A549 (cell line): ENCODE data around the gene SEMA3E. TPM values are rescaled to one million over a fixed set of nuclear protein-coding genes. Genes with fewer than 3 reads are reported as not detected.

ENCODE experiments used
- ATAC-seq, 2 experiments: fragments of 200-7000 bp in 1 of 2; fragments of >200 bp in 1 of 2; cut with Nextera tagmentation in 1 of 2; cut with Tn5 transposase in 1 of 2; 3 replicates each; pipeline versions ENCODE4 v1.8.0 to v1.9.1; 2018 to 2020; ENCODE audit warnings: mild to moderate bottlenecking in 1 of 2, moderate library complexity in 1 of 2
- CTCF ChIA-PET: fragments of 300-600 bp; sonication (Branson Sonifier 250); formaldehyde crosslinking; extraction: SDS; loops from one replicate; lab custom pipeline; 2021; ENCODE audit warnings: antibody characterized with exemption, inconsistent platforms; lab: Yijun Ruan, JAX
- POLR2A ChIA-PET: fragments of 350-600 bp; formaldehyde crosslinking; extraction: SDS; loops from one replicate; lab custom pipeline; 2021; ENCODE audit warnings: antibody characterized with exemption, inconsistent platforms; lab: Yijun Ruan, JAX
- DNase-seq, 2 experiments: peaks; one replicate each; pipeline versions ENCODE4 v3.0.0 to v3.0.0-alpha.2; 2011 to 2016; ENCODE audit warnings: low read depth in 1 of 2, low spot score in 1 of 2
- FAIRE-seq: peaks from 2 replicates; lab custom pipeline; 2011; peaks lifted over from hg19 to GRCh38; lab: Jason Lieb, UNC
- H3K27ac ChIP-seq, 2 experiments: fragments of >200 bp; sonication (Bioruptor Twin); formaldehyde crosslinking; 3 replicates each; pipeline ENCODE4 v1.5.1; 2016 to 2017
- H3K4me1 ChIP-seq: fragments of >200 bp; sonication (Bioruptor Twin); formaldehyde crosslinking; 3 replicates; pipeline ENCODE4 v1.6.1; 2016
- H3K4me2 ChIP-seq: fragments of >200 bp; sonication (Bioruptor Twin); formaldehyde crosslinking; 3 replicates; pipeline ENCODE4 v1.6.1; 2016
- H3K4me3 ChIP-seq: fragments of >200 bp; sonication (Bioruptor Twin); formaldehyde crosslinking; 3 replicates; pipeline ENCODE4 v1.5.1; 2016
- H3K9me3 ChIP-seq: fragments of >200 bp; sonication (Bioruptor Twin); formaldehyde crosslinking; 3 replicates; pipeline ENCODE4 v1.6.1; 2016
- ATOH8 ChIP-seq: fragments of 250-450 bp; sonication (Bioruptor Pico); IDR thresholded peaks from 2 replicates; pipeline ENCODE4 v1.5.0; 2020; ENCODE audit warnings: low read depth, mild to moderate bottlenecking, moderate library complexity
- BCL3 ChIP-seq: fragments of >200 bp; sonication (Bioruptor Twin); formaldehyde crosslinking; IDR thresholded peaks from 3 replicates; pipeline ENCODE4 v1.6.1; 2016
- CHD4 ChIP-seq: fragments of 200-600 bp; sonication (generic); IDR thresholded peaks from 2 replicates; pipeline ENCODE4 v1.6.1; 2016; ENCODE audit warnings: antibody characterized with exemption, mild to moderate bottlenecking, borderline replicate concordance
- E2F6 ChIP-seq: IDR thresholded peaks from 2 replicates; pipeline ENCODE4 v1.6.1; 2012; ENCODE audit warnings: low read depth, borderline replicate concordance
- EHF ChIP-seq: fragments of 250-450 bp; sonication (Bioruptor Pico); IDR thresholded peaks from 2 replicates; pipeline ENCODE4 v1.5.0; 2020; ENCODE audit warnings: mild to moderate bottlenecking
- EHMT2 ChIP-seq: fragments of 200-600 bp; sonication (generic); IDR thresholded peaks from 2 replicates; pipeline ENCODE4 v1.6.1; 2016; ENCODE audit warnings: antibody characterized with exemption, low read depth, mild to moderate bottlenecking, moderate library complexity
- ESRRA ChIP-seq: fragments of 150-350 bp; IDR thresholded peaks from 2 replicates; pipeline ENCODE4 v1.6.1; 2014; ENCODE audit warnings: mild to moderate bottlenecking, low read length, borderline replicate concordance
- FOSL2 ChIP-seq, 2 experiments: fragments of 450-650 bp in 1 of 2; fragments of >200 bp in 1 of 2; sonication (Bioruptor Twin) in 1 of 2; formaldehyde crosslinking; IDR thresholded peaks; 2 replicates each; pipeline versions ENCODE4 v1.5.0 to v1.6.1; 2016 to 2020; ENCODE audit warnings: mild to moderate bottlenecking in 1 of 2, moderate library complexity in 1 of 2
- FOXS1 ChIP-seq: fragments of 250-450 bp; sonication (Bioruptor Pico); IDR thresholded peaks from 2 replicates; pipeline ENCODE4 v1.5.0; 2020; ENCODE audit warnings: mild to moderate bottlenecking, moderate library complexity
- HDAC2 ChIP-seq: fragments of 200-600 bp; sonication (generic); IDR thresholded peaks from 2 replicates; pipeline ENCODE4 v1.6.1; 2016
- HEYL ChIP-seq: fragments of 250-450 bp; sonication (Bioruptor Pico); IDR thresholded peaks from 2 replicates; pipeline ENCODE4 v1.8.0; 2021; ENCODE audit warnings: mild to moderate bottlenecking, moderate library complexity
- HOXB13 ChIP-seq: fragments of 250-450 bp; sonication (Bioruptor Pico); IDR thresholded peaks from 2 replicates; pipeline ENCODE4 v1.5.0; 2020; ENCODE audit warnings: low read depth, mild to moderate bottlenecking, moderate library complexity
- JUNB ChIP-seq: fragments of >200 bp; sonication (Bioruptor Twin); formaldehyde crosslinking; IDR thresholded peaks from 2 replicates; pipeline ENCODE4 v1.6.1; 2016
- KDM5A ChIP-seq: fragments of 200-600 bp; sonication (generic); IDR thresholded peaks from 2 replicates; pipeline ENCODE4 v1.6.1; 2016; ENCODE audit warnings: antibody characterized with exemption, mild to moderate bottlenecking
- MAFK ChIP-seq: fragments of 450-650 bp; IDR thresholded peaks from 2 replicates; pipeline ENCODE4 v1.6.1; 2014; ENCODE audit not compliant: partially characterized antibody
- MAX ChIP-seq: IDR thresholded peaks from 2 replicates; pipeline ENCODE4 v1.6.1; 2012
- MAZ ChIP-seq: fragments of 150-350 bp; IDR thresholded peaks from 2 replicates; pipeline ENCODE4 v1.6.1; 2014; ENCODE audit warnings: antibody characterized with exemption, low read depth, low read length, borderline replicate concordance
- RAD21 ChIP-seq, 2 experiments: fragments of >200 bp in 1 of 2; sonication (Bioruptor Twin) in 1 of 2; formaldehyde crosslinking in 1 of 2; IDR thresholded peaks in 1 of 2; conservative IDR thresholded peaks in 1 of 2; 2 replicates in 1 of 2; 3 replicates in 1 of 2; pipeline ENCODE4 v1.6.1; 2012 to 2018; ENCODE audit warnings: inconsistent platforms in 1 of 2
- RARB ChIP-seq: fragments of 250-450 bp; sonication (Bioruptor Pico); IDR thresholded peaks from 2 replicates; pipeline ENCODE4 v1.8.0; 2021; ENCODE audit warnings: mild to moderate bottlenecking, moderate library complexity
- REST ChIP-seq: fragments of 200-600 bp; sonication (generic); IDR thresholded peaks from 2 replicates; pipeline ENCODE4 v1.6.1; 2016; ENCODE audit warnings: antibody characterized with exemption, mild to moderate bottlenecking, moderate library complexity
- RFX5 ChIP-seq: fragments of 450-650 bp; IDR thresholded peaks from 2 replicates; pipeline ENCODE4 v1.7.1; 2014; ENCODE audit warnings: antibody characterized with exemption, mild to moderate bottlenecking, moderate library complexity
- SMC3 ChIP-seq: fragments of >200 bp; sonication (Bioruptor Twin); formaldehyde crosslinking; IDR thresholded peaks from 3 replicates; pipeline ENCODE4 v1.6.1; 2018; ENCODE audit warnings: inconsistent platforms
- TP53 ChIP-seq: fragments of 250-450 bp; sonication (Bioruptor Pico); IDR thresholded peaks from 2 replicates; pipeline ENCODE4 v1.5.0; 2021; ENCODE audit warnings: mild to moderate bottlenecking, moderate library complexity
- USF2 ChIP-seq: fragments of 450-650 bp; IDR thresholded peaks from 2 replicates; pipeline ENCODE4 v1.6.1; 2014; ENCODE audit warnings: antibody characterized with exemption
- ZFP36 ChIP-seq: fragments of 450-650 bp; IDR thresholded peaks from 2 replicates; pipeline ENCODE4 v1.6.1; 2014; ENCODE audit warnings: borderline replicate concordance; ENCODE audit not compliant: partially characterized antibody
- ZNF302 ChIP-seq: fragments of 250-450 bp; sonication (Bioruptor Pico); IDR thresholded peaks from 2 replicates; pipeline ENCODE4 v1.9.0; 2021; ENCODE audit warnings: inconsistent platforms, mild to moderate bottlenecking, moderate library complexity
- ZSCAN20 ChIP-seq: fragments of 250-450 bp; sonication (Bioruptor Pico); IDR thresholded peaks from 2 replicates; pipeline ENCODE4 v1.8.0; 2022; ENCODE audit warnings: mild to moderate bottlenecking, moderate library complexity
- WGBS: methylation state at CpG from one replicate; pipeline ENCODE4 v1.1.6; 2017; ENCODE audit errors: missing lambda C conversion rate; 5-methylcytosine and 5-hydroxymethylcytosine counted together
- polyA plus RNA-seq, 4 experiments: library from polyadenylated mRNA; depleted of rRNA in 3 of 4; stranded (reverse); fragments of >200 nt; fragmentation: RNase III in 1 of 4; extraction: RNeasy Plus Mini Kit Qiagen cat#74134 plus additional on column Dnase treatment in 1 of 4; gene quantifications; 2 replicates in 3 of 4; 3 replicates in 1 of 4; pipeline ENCODE4 v1.2.3, GENCODE V29; 2011 to 2017

SEMA3E gene
- polyA plus RNA-seq, 2 of the 4 experiments (the other 2 are of a cell fraction), result 1.4 to 2.3 TPM

GRCh38 chr7:83617858-83618257 is 31.1 kb downstream of the SEMA3E start:
- no peak for DNase-seq
- H3K4me2 ChIP-seq, result no peak overlapping the region
- TF ChIP-seq SMC3 (no peak), CHD4 (no peak), MAX (no peak), ATOH8 (no peak), ESRRA (no peak), MAZ (no peak), EHMT2 (no peak), FOSL2 (IDR thresholded peaks at IDR 0.05) (no peak), FOSL2 (CRISPR knock-in tag; IDR thresholded peaks at IDR 0.05) (no peak), HEYL (CRISPR knock-in tag) (no peak), ZFP36 (no peak), TP53 (CRISPR knock-in tag) (no peak), RFX5 (no peak), EHF (no peak), USF2 (no peak), BCL3 (no peak)
- ChIA-PET POLR2A (no interaction called here), CTCF (no interaction called here)
- no peaks in the 10 kb centered on the region for H3K9me3 ChIP-seq
- no peak for ATAC-seq
- H3K4me3 ChIP-seq, result no peak overlapping the region
- no peaks in the 10 kb centered on the region; the same call in 2 of the 3 replicates for H3K4me1 ChIP-seq
- FAIRE-seq, result no peak
- no peak overlapping the region for H3K27ac ChIP-seq

DNA sequence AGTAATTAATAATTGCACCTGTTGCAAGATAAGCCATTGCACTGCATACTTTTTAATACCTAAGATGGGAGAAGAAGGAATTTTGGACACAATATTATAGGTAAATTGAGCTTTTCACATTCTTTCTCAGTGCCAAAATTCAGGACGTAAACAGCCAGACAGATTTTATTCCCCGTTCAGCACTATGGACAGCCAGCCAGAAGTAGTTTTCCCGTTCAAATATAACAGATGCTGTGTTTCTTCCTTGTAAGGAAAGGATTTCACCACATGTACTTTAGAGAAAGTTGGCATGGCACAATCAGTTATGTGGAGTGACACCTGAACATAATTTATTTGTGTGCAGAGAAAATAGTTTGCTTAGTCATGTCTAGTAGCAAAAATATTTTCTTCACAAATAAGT is 34.8 kb downstream of the SEMA3E start:
- POLR2A ChIA-PET, result no interaction called here
- ATAC-seq (no peak), DNase-seq (peak in 1 of 2 experiments; percentile 28)
- no peak overlapping the region for H3K4me3 ChIP-seq
- TF ChIP-seq KDM5A (no peak), REST (peak; percentile 75)
- TF ChIP-seq, all 56 proteins: peak for 1
- no peaks in the 10 kb centered on the region; the same call in 2 of the 3 replicates for H3K4me1 ChIP-seq
- WGBS, result 73% methylated on average over 3 of the region's 3 CpGs
- no peak overlapping the region for H3K4me2 ChIP-seq
- CTCF ChIA-PET, result interaction anchor here (1.9 kb wide), 1 partner anchor 42 kb away, joined by 6 read pairs; no protein-coding TSS in a partner anchor
- FAIRE-seq, result peak; percentile 56
- no peak overlapping the region for H3K27ac ChIP-seq
- H3K9me3 ChIP-seq, result no peaks in the 10 kb centered on the region

DNA sequence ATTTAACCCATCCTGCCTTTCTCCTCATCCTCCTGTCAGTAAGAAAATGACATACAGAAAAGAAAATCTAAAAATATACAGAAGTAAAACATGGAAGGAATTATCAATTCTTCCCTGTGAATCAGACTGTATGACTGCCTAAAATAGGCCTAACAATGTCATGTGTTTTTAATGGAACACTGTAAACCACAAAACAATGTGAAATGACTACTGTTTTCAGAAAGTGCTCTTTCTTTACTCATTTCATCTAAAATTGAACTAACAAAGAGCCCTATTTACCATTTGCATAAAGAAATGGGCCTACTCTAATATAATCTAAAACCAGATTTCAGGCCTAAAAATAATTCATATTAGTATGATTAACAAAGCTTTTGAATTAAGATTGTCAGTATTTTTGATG is 35.7 kb downstream of the SEMA3E start:
- FAIRE-seq (no peak), ATAC-seq (no peak), DNase-seq (no peak)
- Histone ChIP-seq H3K4me3 (no peak overlapping the region), H3K4me1 (no peaks in the 10 kb centered on the region; the same call in 2 of the 3 replicates), H3K27ac (no peak overlapping the region), H3K9me3 (no peaks in the 10 kb centered on the region), H3K4me2 (no peak overlapping the region)
- POLR2A ChIA-PET, result no interaction called here
- CTCF ChIA-PET, result no interaction called here
- TF ChIP-seq RAD21 (conservative IDR thresholded peaks at IDR 0.05 in 1 of 2, IDR thresholded peaks at IDR 0.05 in 1 of 2) (no peak), EHF (no peak), HEYL (CRISPR knock-in tag) (no peak), HOXB13 (no peak), BCL3 (no peak), ESRRA (no peak), RARB (CRISPR knock-in tag) (no peak), JUNB (no peak), ZSCAN20 (CRISPR knock-in tag) (no peak), ZNF302 (CRISPR knock-in tag) (no peak), E2F6 (no peak), HDAC2 (no peak), MAFK (no peak), FOXS1 (no peak)
